SK-N-MC (cell line): ENCODE measurements around the gene DLEC1.

Source experiments
- EZH2 ChIP-seq: fragments of 200-600 bp; sonication (generic); IDR thresholded peaks from one replicate; pipeline ENCODE4 v1.6.1; 2017; ENCODE audit warnings: antibody characterized with exemption
- POLR2AphosphoS5 ChIP-seq: IDR thresholded peaks from 2 replicates; pipeline ENCODE4 v1.6.1; 2012; ENCODE audit warnings: mild to moderate bottlenecking, low read depth, low read length, borderline replicate concordance

DNA sequence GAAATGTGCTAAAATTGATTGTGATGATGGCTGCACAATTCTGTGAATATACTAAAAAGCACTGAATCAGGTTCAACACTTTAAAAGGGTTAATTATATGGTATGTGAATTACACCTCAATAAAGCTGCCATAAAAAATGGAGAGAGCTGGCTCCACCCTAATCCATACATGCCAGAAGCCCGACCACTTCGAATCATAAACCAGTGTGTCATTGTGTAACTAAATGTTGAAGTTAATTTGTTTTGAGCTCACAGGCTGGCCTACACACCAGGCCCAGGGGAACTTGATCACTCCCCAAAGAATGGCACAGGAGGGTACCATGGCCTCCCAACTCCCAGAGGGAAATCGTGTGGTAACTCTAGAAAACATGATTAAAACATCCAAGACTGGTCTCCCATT is 23.5 kb upstream of the DLEC1 start:
- TF ChIP-seq POLR2AphosphoS5 (no peak), EZH2 (no peak)
